GM12801 (cell line): ENCODE data around the gene HESX1.

Experiments
- CTCF ChIP-seq: IDR thresholded peaks from one replicate; pipeline ENCODE4 v1.5.1; 2011; ENCODE audit warnings: control low read depth; ENCODE audit not compliant: insufficient read length; ENCODE audit errors: extremely low read depth

Gene HESX1

GRCh38 chr3:57226176-57226575 is 26.4 kb upstream of the HESX1 start:
- no peak for TF ChIP-seq CTCF

- TF ChIP-seq CTCF: no peak
Observed at GRCh38 chr3:57224856-57225255, 25.1 kb upstream of the HESX1 start.

- TF ChIP-seq CTCF: no peak
Observed at GRCh38 chr3:57221883-57222282, 22.1 kb upstream of the HESX1 start.

- no peak for TF ChIP-seq CTCF
Observed at GRCh38 chr3:57206423-57206822, 6.6 kb upstream of the HESX1 start.

GRCh38 chr3:57194641-57195040 is 5.1 kb downstream of the HESX1 start:
- no peak for TF ChIP-seq CTCF

GRCh38 chr3:57192028-57192427 is 7.8 kb downstream of the HESX1 start:
- TF ChIP-seq CTCF: no peak

- no peak for TF ChIP-seq CTCF
Observed at GRCh38 chr3:57184526-57184925, 15.3 kb downstream of the HESX1 start.

DNA sequence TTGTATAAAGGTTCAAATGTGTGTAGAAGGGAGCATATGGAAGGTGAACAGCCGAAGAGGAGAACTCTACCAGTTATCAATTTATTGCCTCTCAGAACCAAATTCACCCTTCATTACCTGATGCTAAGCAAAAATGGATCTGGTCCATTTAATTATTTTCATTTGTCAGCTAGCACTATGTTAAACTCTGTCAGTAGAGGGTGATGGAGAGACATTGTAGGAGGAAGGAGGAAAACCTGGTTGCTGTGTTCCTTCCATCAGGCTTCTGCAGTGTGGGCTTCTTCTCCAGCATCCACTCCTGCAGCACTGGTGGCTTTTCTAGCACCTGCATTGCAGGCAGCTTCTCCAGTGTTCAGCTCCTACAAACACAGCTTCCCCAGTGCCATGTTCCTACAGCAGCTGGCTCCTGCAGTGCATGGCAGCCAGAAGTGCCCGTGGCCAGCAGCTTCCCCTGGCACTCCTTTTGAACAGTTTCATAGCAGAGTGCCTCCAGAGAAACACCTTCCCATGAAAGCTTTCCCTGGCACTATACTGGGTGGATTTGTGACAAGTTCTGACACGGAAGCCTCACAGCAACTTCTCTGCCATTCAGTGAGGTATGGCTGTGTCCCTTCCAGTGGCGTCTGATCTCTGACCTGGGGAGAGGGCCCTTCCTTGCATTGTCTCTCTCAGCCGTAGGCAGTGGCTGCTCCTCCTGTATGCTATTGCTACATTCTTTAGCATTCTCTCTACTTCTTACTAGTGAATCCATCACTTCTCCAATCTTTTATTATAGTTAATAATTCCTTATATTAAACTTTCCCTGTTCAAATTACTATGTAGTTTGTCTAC is 20.0 kb downstream of the HESX1 start:
- TF ChIP-seq CTCF: no peak
